SHP77 (cell line): ENCODE results near the gene RPA1.

Experiments used
- DNase-seq, 2 experiments: peaks; one replicate each; lab custom pipeline; 2025; lab: John Stamatoyannopoulos, UW

Gene RPA1

DNA sequence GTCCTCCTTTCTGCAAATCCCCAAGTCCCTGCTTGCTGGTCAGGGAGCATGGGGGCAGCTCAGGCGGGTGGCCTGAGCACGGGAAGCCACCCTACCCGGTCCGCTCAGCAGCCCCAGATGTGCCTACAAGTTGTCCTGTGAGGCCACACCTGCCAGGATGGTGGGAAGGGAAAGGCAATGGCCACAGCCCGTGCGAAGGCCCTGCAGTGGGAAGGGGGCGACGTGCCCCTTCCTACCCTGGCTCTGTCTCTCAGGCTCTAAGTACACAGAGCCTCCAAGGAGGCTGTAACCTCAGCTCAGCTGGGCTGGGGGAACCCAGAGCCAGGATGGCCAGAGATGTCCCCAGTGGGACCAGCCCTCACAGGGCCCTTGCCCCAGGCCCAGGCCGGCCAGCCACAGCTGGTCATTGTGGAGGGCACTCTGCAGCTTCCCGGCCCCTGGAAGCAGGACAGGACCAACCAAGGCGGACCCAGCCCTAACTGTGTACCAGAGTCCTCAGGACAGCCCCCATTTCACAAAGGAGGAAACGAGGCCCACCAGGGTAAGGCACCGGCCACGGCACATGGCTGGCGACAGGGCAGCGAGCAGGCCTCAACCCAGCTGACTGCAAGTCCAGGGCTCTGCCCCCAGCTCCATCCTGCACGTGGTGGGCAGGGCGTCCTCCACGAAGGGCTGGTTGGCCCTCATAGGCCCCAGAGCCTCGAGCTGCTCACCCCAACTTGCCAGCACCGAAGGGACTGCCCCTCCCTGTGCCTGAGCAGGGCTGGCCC, 113.0 kb downstream of the RPA1 start:
- no peak for DNase-seq

DNA sequence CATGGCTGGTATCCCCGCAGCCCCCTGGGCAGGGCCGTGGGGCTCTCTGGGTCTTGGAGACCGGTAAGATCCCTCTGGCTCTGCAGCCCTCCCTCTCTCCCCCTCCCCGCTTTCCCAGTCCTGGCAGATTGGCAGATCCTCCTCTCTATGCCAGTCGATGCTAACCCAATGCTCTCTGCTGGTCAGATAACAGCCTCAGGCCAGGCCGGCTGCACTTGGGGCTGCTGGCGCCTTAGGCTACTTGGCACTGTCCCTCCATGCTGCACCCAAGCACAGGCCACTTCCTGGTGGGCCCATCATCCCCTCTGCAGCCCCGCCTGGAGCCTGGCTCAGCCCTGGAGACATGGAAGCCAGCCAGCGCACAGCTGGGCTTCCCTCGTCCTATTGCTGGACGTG, 113.6 kb downstream of the RPA1 start:
- no peak for DNase-seq

GRCh38 chr17:1945621-1946020, 115.8 kb downstream of the RPA1 start:
- no peak for DNase-seq

GRCh38 chr17:1946021-1946932, 116.5 kb downstream of the RPA1 start:
- DNase-seq: no peak

DNA sequence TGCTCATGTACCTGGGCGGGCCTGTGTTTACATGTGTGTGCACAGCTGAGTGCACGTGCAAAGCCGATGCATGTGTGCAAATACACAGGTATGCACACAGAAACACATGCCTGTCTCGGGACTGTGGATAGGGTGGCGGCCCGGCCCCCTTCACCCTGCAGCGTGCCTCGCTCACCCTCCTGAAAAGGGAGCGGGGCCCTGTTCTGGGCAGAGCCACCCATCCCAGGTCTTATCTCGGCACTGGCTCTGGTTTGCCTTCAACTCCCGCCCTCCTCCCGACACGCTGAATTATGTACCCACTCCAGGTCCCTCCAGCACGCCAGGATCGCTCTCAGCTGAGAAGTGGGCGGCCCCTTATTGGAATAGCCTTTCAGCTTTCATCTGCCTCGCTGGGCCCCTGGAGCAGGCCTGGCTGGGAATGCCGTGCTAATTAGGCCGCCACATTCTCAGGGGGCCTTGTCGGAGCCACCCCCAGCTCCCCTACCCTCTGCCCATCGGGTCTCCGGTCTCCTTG, 117.5 kb downstream of the RPA1 start:
- no peak for DNase-seq

- DNase-seq: no peak
These were observed 118.1 kb downstream of the RPA1 start for GRCh38 chr17:1947743-1948516.

GRCh38 chr17:1948517-1948825, 118.7 kb downstream of the RPA1 start:
- DNase-seq: no peak
